GM12878 (cell line): ENCODE measurements around the gene VSTM2B. TPM values are rescaled to one million over a fixed set of nuclear protein-coding genes. Genes with fewer than 3 reads are reported as not detected.

Experiments used
- ATAC-seq: fragments of 200-7000 bp; cut with Tn5 transposase; 3 replicates; pipeline ENCODE4 v1.9.1; 2020; ENCODE audit warnings: mild to moderate bottlenecking, moderate library complexity
- BruUV-seq: library from RNA; stranded (reverse); fragments of 400-500 nt; replicated peaks from 2 replicates; lab custom pipeline; 2021; lab: Mats Ljungman, UMichigan
- CTCF ChIA-PET: fragments of 300-600 bp; sonication (Branson Sonifier 250); formaldehyde crosslinking; extraction: SDS; loops from one replicate; lab custom pipeline; 2021; ENCODE audit warnings: inconsistent platforms; lab: Yijun Ruan, JAX
- POLR2A ChIA-PET: fragments of 350-600 bp; formaldehyde crosslinking; extraction: SDS; loops from one replicate; lab custom pipeline; 2021; ENCODE audit warnings: inconsistent platforms; lab: Charles Lee
- RAD21 ChIA-PET: fragments of 300-600 bp; sonication (Branson Sonifier 250); formaldehyde crosslinking; loops from one replicate; lab custom pipeline; 2023; ENCODE audit warnings: antibody characterized with exemption; ENCODE audit not compliant: unreplicated experiment; lab: Charles Lee
- SMC1A ChIA-PET: fragments of 300-600 bp; sonication (Branson Sonifier 250); formaldehyde crosslinking; loops from one replicate; lab custom pipeline; 2023; ENCODE audit not compliant: unreplicated experiment, uncharacterized antibody; lab: Charles Lee
- DNase-seq: peaks from one replicate; pipeline ENCODE4 v3.0.0-alpha.2; 2011; ENCODE audit warnings: low read depth, low spot score
- FAIRE-seq: peaks from 3 replicates; lab custom pipeline; 2011; peaks lifted over from hg19 to GRCh38; lab: Jason Lieb, UNC
- H2AFZ ChIP-seq: 2 replicates; pipeline ENCODE4 v1.6.0; 2011; ENCODE audit warnings: low read depth, low read length, control low read depth; ENCODE audit not compliant: control insufficient read depth
- H3K27ac ChIP-seq: 2 replicates; pipeline ENCODE4 v1.5.1; 2011; ENCODE audit warnings: control low read depth; ENCODE audit not compliant: control insufficient read depth, insufficient read depth
- H3K27me3 ChIP-seq, 2 experiments: replicated peaks in 1 of 2; 2 replicates each; pipeline versions ENCODE4 v1.6.0 to v1.6.1; 2011; ENCODE audit warnings: low read length in 1 of 2; ENCODE audit not compliant: control insufficient read depth in 2 of 2, insufficient read depth in 2 of 2
- H3K36me3 ChIP-seq, 2 experiments: 2 replicates each; pipeline ENCODE4 v1.5.1; 2011; ENCODE audit warnings: low read length in 1 of 2; ENCODE audit not compliant: control insufficient read depth in 2 of 2, insufficient read depth in 2 of 2
- H3K4me1 ChIP-seq: 2 replicates; pipeline ENCODE4 v1.6.1; 2011; ENCODE audit warnings: mild to moderate bottlenecking, low read length, moderate library complexity, mixed read lengths; ENCODE audit not compliant: control insufficient read depth, insufficient read depth
- H3K4me2 ChIP-seq: 2 replicates; pipeline ENCODE4 v1.6.0; 2011; ENCODE audit warnings: control low read depth; ENCODE audit not compliant: control insufficient read depth, insufficient read depth
- H3K4me3 ChIP-seq: fragments of 200-600 bp; sonication (generic); 2 replicates; pipeline ENCODE4 v1.5.1; 2016
- H3K79me2 ChIP-seq: 2 replicates; pipeline ENCODE4 v1.6.0; 2011; ENCODE audit warnings: low read length; ENCODE audit not compliant: control insufficient read depth, insufficient read depth
- H3K9ac ChIP-seq: 2 replicates; pipeline ENCODE4 v1.8.0; 2011; ENCODE audit warnings: low read length, control low read depth, mixed read lengths; ENCODE audit not compliant: control insufficient read depth, insufficient read depth
- H3K9me3 ChIP-seq: replicated peaks from 3 replicates; pipeline ENCODE4 v1.5.1; 2011; ENCODE audit warnings: mild to moderate bottlenecking, low read length; ENCODE audit not compliant: control insufficient read depth, insufficient read depth
- H4K20me1 ChIP-seq: 2 replicates; pipeline ENCODE4 v1.6.0; 2011; ENCODE audit not compliant: control insufficient read depth, insufficient read depth
- DPF2 ChIP-seq: fragments of 450-650 bp; IDR thresholded peaks from 2 replicates; pipeline ENCODE4 v1.6.1; 2017; ENCODE audit warnings: mild to moderate bottlenecking
- GABPA ChIP-seq: IDR thresholded peaks from 2 replicates; pipeline ENCODE4 v1.6.1; 2014; ENCODE audit warnings: antibody characterized with exemption, low read depth, mild to moderate bottlenecking, inconsistent platforms
- IKZF2 ChIP-seq, 2 experiments: fragments of 450-650 bp; IDR thresholded peaks; 2 replicates each; pipeline ENCODE4 v1.6.1; 2017; ENCODE audit warnings: mild to moderate bottlenecking in 2 of 2, moderate library complexity in 2 of 2
- KDM1A ChIP-seq: fragments of 200-600 bp; sonication (generic); IDR thresholded peaks from 2 replicates; pipeline ENCODE4 v1.6.1; 2016; ENCODE audit warnings: borderline replicate concordance
- MEF2A ChIP-seq: IDR thresholded peaks from 2 replicates; pipeline ENCODE4 v1.6.1; 2011; ENCODE audit warnings: low read depth, mild to moderate bottlenecking, low read length, moderate library complexity; ENCODE audit not compliant: insufficient read depth
- MTA3 ChIP-seq: IDR thresholded peaks from 2 replicates; pipeline ENCODE4 v1.6.1; 2012; ENCODE audit warnings: low read length, inconsistent platforms, borderline replicate concordance
- NFYA ChIP-seq: IDR thresholded peaks from 2 replicates; pipeline ENCODE4 v1.6.1; 2011; ENCODE audit warnings: low read depth, mild to moderate bottlenecking, low read length, improper control_type of control experiment, borderline replicate concordance
- NRF1 ChIP-seq: conservative IDR thresholded peaks from 2 replicates; pipeline ENCODE4 v1.6.1; 2011; ENCODE audit warnings: mild to moderate bottlenecking, low read depth, low read length, improper control_type of control experiment
- RBBP5 ChIP-seq: fragments of 200-600 bp; sonication (generic); conservative IDR thresholded peaks from 2 replicates; pipeline ENCODE4 v1.6.1; 2016
- SRF ChIP-seq, 2 experiments: IDR thresholded peaks; 2 replicates each; pipeline ENCODE4 v1.6.1; 2011; ENCODE audit warnings: low read depth in 2 of 2, low read length in 2 of 2, mild to moderate bottlenecking in 1 of 2, moderate library complexity in 1 of 2
- ZBED1 ChIP-seq: IDR thresholded peaks from 2 replicates; pipeline ENCODE4 v1.6.1; 2016; ENCODE audit warnings: borderline replicate concordance
- ZNF207 ChIP-seq: fragments of 450-650 bp; IDR thresholded peaks from 2 replicates; pipeline ENCODE4 v1.6.1; 2014; ENCODE audit warnings: antibody characterized with exemption, mild to moderate bottlenecking, borderline replicate concordance
- WGBS: methylation state at CpG from one replicate; pipeline ENCODE4 v1.1.6; 2016; ENCODE audit warnings: low lambda C conversion rate; ENCODE audit not compliant: insufficient replicate concordance, insufficient coverage; ENCODE audit errors: missing lambda C conversion rate; 5-methylcytosine and 5-hydroxymethylcytosine counted together
- in situ Hi-C: fragments of 300-500 bp; cut with MboI; formaldehyde crosslinking; loops from 9 replicates; pipeline ENCODE4 v1.14.3; 2018; ENCODE audit warnings: mixed read lengths
- intact Hi-C: fragments of 100-400 bp; cut with micrococcal nuclease; formaldehyde crosslinking; loops from one replicate; pipeline ENCODE4 v1.14.2; 2022; ENCODE audit not compliant: unreplicated experiment
- polyA plus RNA-seq, 11 experiments: library from polyadenylated mRNA; depleted of rRNA in 4 of 11; unstranded in 6 of 11; stranded (reverse) in 5 of 11; fragments of >200 nt; fragmentation: Nextera tagmentation in 4 of 11; fragmentation: Illumina TruSeq in 1 of 11; extraction: Ambion mirVana in 4 of 11; extraction: Trizol in 1 of 11; gene quantifications; 1 replicate in 1 of 11; 2 replicates in 10 of 11; pipeline versions ENCODE4 v1.2.1 to v1.2.3, GENCODE V29; 2011 to 2016; ENCODE audit warnings: inconsistent platforms in 2 of 11, missing spikeins in 2 of 11, low read depth in 1 of 11
- total RNA-seq, 4 experiments: library from RNA; depleted of rRNA in 3 of 4; stranded (reverse); fragments of >200 nt in 3 of 4; fragmentation: Illumina TruSeq in 1 of 4; extraction: Trizol in 1 of 4; gene quantifications; 2 replicates each; pipeline versions ENCODE4 v1.2.1 to v1.2.3, GENCODE V29; 2013 to 2021
- TF ChIP-seq, protein P1 (sequence below): IDR thresholded peaks from 2 replicates; pipeline ENCODE4 v1.6.1; 2011; ENCODE audit warnings: low read depth, mild to moderate bottlenecking, low read length, moderate library complexity, borderline replicate concordance; ENCODE audit errors: extremely low read depth
- TF ChIP-seq, protein P2 (sequence below): IDR thresholded peaks from 2 replicates; pipeline ENCODE4 v1.6.1; 2011; ENCODE audit warnings: mild to moderate bottlenecking, low read depth, low read length, moderate library complexity; ENCODE audit not compliant: insufficient replicate concordance

The VSTM2B gene
- total and polyA plus RNA-seq, 10 of the 15 experiments (the other 5 are each of a cell fraction or from before 2014, with no cell fraction given) = not detected

DNA sequence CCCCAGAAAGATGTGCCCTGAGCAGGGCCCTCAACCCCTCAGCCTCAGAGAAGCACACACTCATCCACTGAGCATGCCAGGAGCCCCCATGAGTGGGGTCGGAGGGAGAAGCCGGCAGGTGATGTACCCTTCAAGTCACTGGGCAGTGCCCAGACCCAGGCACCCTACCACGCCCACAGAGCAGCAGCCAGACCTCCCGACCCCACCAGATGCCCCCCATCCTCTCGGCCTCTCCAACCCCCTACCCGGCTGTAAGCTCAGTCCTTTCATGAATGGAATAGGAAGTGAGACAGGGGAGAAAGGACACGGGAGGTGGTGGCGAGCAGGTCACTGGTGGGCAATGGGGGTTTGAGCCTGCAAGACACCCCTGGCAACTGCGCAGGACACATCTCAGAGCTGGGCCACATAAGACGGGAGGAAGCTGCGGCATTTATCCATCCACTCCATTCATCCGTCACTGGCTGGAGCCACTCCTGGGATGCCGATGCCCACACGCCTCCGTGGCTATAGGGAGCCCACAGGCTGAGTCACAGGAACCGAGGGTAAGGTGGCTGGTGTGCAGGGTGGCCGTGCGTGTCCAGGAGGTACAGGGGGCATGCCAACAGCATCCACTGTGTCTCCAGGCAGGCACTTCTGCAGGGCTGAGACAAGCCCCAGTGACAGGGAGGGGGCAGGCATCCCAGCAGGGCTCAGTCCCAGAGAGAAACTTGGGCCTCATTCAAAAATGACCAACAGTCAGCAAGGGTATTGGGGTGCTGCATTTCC is 23.8 kb upstream of the VSTM2B start:
- no peak overlapping the region for H3K4me2 ChIP-seq
- H3K27ac ChIP-seq = no peak overlapping the region
- no peak overlapping the region for H3K4me3 ChIP-seq
- FAIRE-seq (no peak), ATAC-seq (no peak), DNase-seq (no peak)
- no peaks in the 10 kb centered on the region for H3K27me3 ChIP-seq
- intact Hi-C loops = no loop called here
- TF ChIP-seq, protein P1, sequence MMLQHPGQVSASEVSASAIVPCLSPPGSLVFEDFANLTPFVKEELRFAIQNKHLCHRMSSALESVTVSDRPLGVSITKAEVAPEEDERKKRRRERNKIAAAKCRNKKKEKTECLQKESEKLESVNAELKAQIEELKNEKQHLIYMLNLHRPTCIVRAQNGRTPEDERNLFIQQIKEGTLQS = no peak
- TF ChIP-seq SRF (IDR thresholded peaks at IDR 0.05; ENCODE audit: low read depth in 2 of 2, low read length in 2 of 2) (no peak), NFYA (no peak)
- H3K9ac ChIP-seq = no peak overlapping the region
- H2AFZ ChIP-seq = no peak overlapping the region
- ChIA-PET SMC1A (no interaction called here), POLR2A (no interaction called here), CTCF (no interaction called here), RAD21 (no interaction called here)
- no peaks in the 10 kb centered on the region for H3K79me2 ChIP-seq
- no peaks in the 10 kb centered on the region for H3K9me3 ChIP-seq
- H3K4me1 ChIP-seq = no peaks in the 10 kb centered on the region
- H4K20me1 ChIP-seq = no peaks in the 10 kb centered on the region
- 21% methylated on average over 17 of the region's 18 CpGs for WGBS
- no peaks in the 10 kb centered on the region for H3K36me3 ChIP-seq
- no TSS peak for BruUV-seq
- in situ Hi-C loops = no loop called here

DNA sequence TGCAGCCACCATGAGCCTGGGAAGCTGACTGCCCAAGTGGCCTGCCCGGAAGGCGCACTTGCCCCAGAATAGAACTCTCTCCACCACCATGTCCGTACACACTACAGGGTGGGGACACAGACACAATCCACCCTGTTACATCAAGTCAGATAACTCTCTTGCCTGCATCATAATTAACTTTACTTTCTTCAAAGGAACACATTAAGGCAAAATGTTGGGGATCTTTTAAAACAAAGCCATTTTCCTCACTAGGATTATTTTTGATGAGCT is 23.3 kb upstream of the VSTM2B start:
- H3K36me3 ChIP-seq = no peaks in the 10 kb centered on the region
- no peaks in the 10 kb centered on the region for H3K9me3 ChIP-seq
- ATAC-seq (no peak), DNase-seq (no peak), FAIRE-seq (no peak)
- no peaks in the 10 kb centered on the region for H4K20me1 ChIP-seq
- no peak overlapping the region for H2AFZ ChIP-seq
- RAD21 ChIA-PET = no interaction called here
- intact Hi-C loops = no loop called here
- BruUV-seq = no TSS peak
- in situ Hi-C loops = no loop called here
- WGBS = 62% methylated on average over 3 of the region's 3 CpGs
- H3K27me3 ChIP-seq = no peaks in the 10 kb centered on the region
- H3K9ac ChIP-seq = no peak overlapping the region
- POLR2A ChIA-PET = no interaction called here
- H3K4me3 ChIP-seq = no peak overlapping the region
- CTCF ChIA-PET = no interaction called here
- H3K27ac ChIP-seq = no peak overlapping the region
- SMC1A ChIA-PET = no interaction called here
- no peaks in the 10 kb centered on the region for H3K79me2 ChIP-seq
- H3K4me1 ChIP-seq = no peaks in the 10 kb centered on the region
- H3K4me2 ChIP-seq = no peak overlapping the region
- no peak for TF ChIP-seq SRF (IDR thresholded peaks at IDR 0.05; ENCODE audit: low read depth in 2 of 2, low read length in 2 of 2)
- TF ChIP-seq RBBP5 = no peak
- no peak for TF ChIP-seq KDM1A
- TF ChIP-seq MEF2A = no peak
- no peak for TF ChIP-seq GABPA
- TF ChIP-seq ZNF207 = no peak
- no peak for TF ChIP-seq ZBED1
- TF ChIP-seq DPF2 = no peak
- no peak for TF ChIP-seq IKZF2 (IDR thresholded peaks at IDR 0.05)
- TF ChIP-seq MTA3 = no peak
- no peak for TF ChIP-seq NRF1
- TF ChIP-seq, protein P2, sequence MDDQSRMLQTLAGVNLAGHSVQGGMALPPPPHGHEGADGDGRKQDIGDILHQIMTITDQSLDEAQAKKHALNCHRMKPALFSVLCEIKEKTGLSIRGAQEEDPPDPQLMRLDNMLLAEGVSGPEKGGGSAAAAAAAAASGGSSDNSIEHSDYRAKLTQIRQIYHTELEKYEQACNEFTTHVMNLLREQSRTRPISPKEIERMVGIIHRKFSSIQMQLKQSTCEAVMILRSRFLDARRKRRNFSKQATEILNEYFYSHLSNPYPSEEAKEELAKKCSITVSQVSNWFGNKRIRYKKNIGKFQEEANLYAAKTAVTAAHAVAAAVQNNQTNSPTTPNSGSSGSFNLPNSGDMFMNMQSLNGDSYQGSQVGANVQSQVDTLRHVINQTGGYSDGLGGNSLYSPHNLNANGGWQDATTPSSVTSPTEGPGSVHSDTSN = no peak
